Activated T-cell treated with anti-CD3 and anti-CD28 coated beads, Interleukin-2, amount 50 U/mL, for 72 hours (primary cell): ENCODE measurements around the gene ADARB1. TPM values are rescaled to one million over a fixed set of nuclear protein-coding genes. Genes with fewer than 3 reads are reported as not detected.
"Not testable (repeated sequence)": the region's sequence is repeated elsewhere in the genome, so short reads cannot be mapped to it uniquely, and the experiment has no call there.

ENCODE experiments used
- ATAC-seq, 2 donors: fragments of 150-1000 bp; cut with Tn5 transposase; replicated peaks in 1 of 2; 2 replicates each; pipeline ENCODE4 v1.10.0; 2021; ENCODE audit warnings: moderate library complexity in 2 of 2, mild to moderate bottlenecking in 1 of 2
- DNase-seq, 2 donors: peaks; one replicate each; pipeline ENCODE4 v3.0.0; 2021 to 2022; ENCODE audit warnings: mixed read lengths in 1 of 2
- H3K27ac Mint-ChIP-seq: one replicate; pipeline ENCODE4 v1.8.0; 2022; ENCODE audit warnings: mild to moderate bottlenecking, moderate library complexity, mixed read lengths
- H3K27me3 Mint-ChIP-seq: one replicate; pipeline ENCODE4 v1.8.0; 2022; ENCODE audit warnings: low read depth, mixed read lengths
- H3K36me3 Mint-ChIP-seq, 2 donors: one replicate each; pipeline ENCODE4 v1.8.0; 2022; ENCODE audit warnings: mixed read lengths in 2 of 2, mild to moderate bottlenecking in 1 of 2; ENCODE audit not compliant: insufficient read depth in 2 of 2
- H3K4me1 Mint-ChIP-seq: one replicate; pipeline ENCODE4 v1.8.0; 2022; ENCODE audit warnings: low read depth, mixed read lengths
- H3K4me3 Mint-ChIP-seq, 2 donors: one replicate each; pipeline ENCODE4 v1.8.0; 2022; ENCODE audit warnings: mild to moderate bottlenecking in 2 of 2, mixed read lengths in 2 of 2, moderate library complexity in 2 of 2
- H3K9me3 Mint-ChIP-seq, 2 donors: one replicate each; pipeline ENCODE4 v1.8.0; 2022; ENCODE audit warnings: mixed read lengths in 2 of 2
- total RNA-seq, 2 donors: library from RNA; stranded (reverse); gene quantifications; one replicate each; pipeline ENCODE4 v1.2.3, GENCODE V29; 2022

ADARB1 gene
- total RNA-seq, 2 donors from 2014 or later: 41.7 to 45.3 TPM

- peaks cover 9% of the 10 kb centered on the region for H3K4me1 Mint-ChIP-seq
- ATAC-seq (peak; percentile 55 to 65), DNase-seq (peak; percentile 71 to 76)
- no peaks in the 10 kb centered on the region for H3K9me3 Mint-ChIP-seq
- H3K27ac Mint-ChIP-seq: no peak overlapping the region
- H3K4me3 Mint-ChIP-seq: no peak overlapping the region
- no peaks in the 10 kb centered on the region for H3K27me3 Mint-ChIP-seq
- peaks cover 0 to 1% of the 10 kb centered on the region in 2 donors for H3K36me3 Mint-ChIP-seq
Observed at GRCh38 chr21:45138199-45139002, 64.0 kb downstream of the ADARB1 start.

GRCh38 chr21:45139003-45139360 is 64.6 kb downstream of the ADARB1 start:
- DNase-seq, H3K9me3 Mint-ChIP-seq, ATAC-seq, H3K27me3 Mint-ChIP-seq, H3K4me3 Mint-ChIP-seq, H3K27ac Mint-ChIP-seq, H3K4me1 Mint-ChIP-seq, H3K36me3 Mint-ChIP-seq: not testable (repeated sequence)

GRCh38 chr21:45139473-45139872 is 65.1 kb downstream of the ADARB1 start:
- H3K9me3 Mint-ChIP-seq: no peaks in the 10 kb centered on the region
- peaks cover 0 to 1% of the 10 kb centered on the region in 2 donors for H3K36me3 Mint-ChIP-seq
- no peak overlapping the region for H3K27ac Mint-ChIP-seq
- ATAC-seq (no peak), DNase-seq (no peak)
- H3K4me1 Mint-ChIP-seq: peaks cover 9% of the 10 kb centered on the region
- no peak overlapping the region for H3K4me3 Mint-ChIP-seq
- H3K27me3 Mint-ChIP-seq: no peaks in the 10 kb centered on the region

GRCh38 chr21:45140346-45140940 is 66.1 kb downstream of the ADARB1 start:
- Mint-ChIP-seq H3K4me1 (peaks cover 9% of the 10 kb centered on the region), H3K9me3 (no peaks in the 10 kb centered on the region), H3K36me3 (no peaks in the 10 kb centered on the region), H3K27me3 (no peaks in the 10 kb centered on the region), H3K4me3 (no peak overlapping the region), H3K27ac (no peak overlapping the region)
- DNase-seq (peak; percentile 62 to 72), ATAC-seq (peak; percentile 89 to 91)

- H3K4me1 Mint-ChIP-seq, H3K9me3 Mint-ChIP-seq, DNase-seq, H3K4me3 Mint-ChIP-seq, H3K27ac Mint-ChIP-seq, ATAC-seq, H3K27me3 Mint-ChIP-seq, H3K36me3 Mint-ChIP-seq: not testable (repeated sequence)
Observed at GRCh38 chr21:45140944-45141343, 66.6 kb downstream of the ADARB1 start.

GRCh38 chr21:45141507-45141906 is 67.1 kb downstream of the ADARB1 start:
- DNase-seq (no peak), ATAC-seq (no peak)
- Mint-ChIP-seq H3K4me3 (no peak overlapping the region), H3K36me3 (no peaks in the 10 kb centered on the region), H3K4me1 (peaks cover 9% of the 10 kb centered on the region), H3K9me3 (no peaks in the 10 kb centered on the region), H3K27me3 (no peaks in the 10 kb centered on the region), H3K27ac (no peak overlapping the region)

- Mint-ChIP-seq H3K9me3 (no peaks in the 10 kb centered on the region), H3K4me3 (no peak overlapping the region), H3K4me1 (peaks cover 5% of the 10 kb centered on the region), H3K36me3 (no peaks in the 10 kb centered on the region), H3K27ac (no peak overlapping the region), H3K27me3 (no peaks in the 10 kb centered on the region)
- ATAC-seq (no peak), DNase-seq (no peak)
Observed at GRCh38 chr21:45142469-45143308, 68.3 kb downstream of the ADARB1 start.

GRCh38 chr21:45143855-45144254 is 69.5 kb downstream of the ADARB1 start:
- no peak overlapping the region for H3K27ac Mint-ChIP-seq
- no peaks in the 10 kb centered on the region for H3K36me3 Mint-ChIP-seq
- H3K9me3 Mint-ChIP-seq: no peaks in the 10 kb centered on the region
- no peak overlapping the region for H3K4me3 Mint-ChIP-seq
- no peaks in the 10 kb centered on the region for H3K4me1 Mint-ChIP-seq
- no peak for DNase-seq
- H3K27me3 Mint-ChIP-seq: no peaks in the 10 kb centered on the region
- no peak for ATAC-seq

GRCh38 chr21:45145146-45145545 is 70.8 kb downstream of the ADARB1 start:
- Mint-ChIP-seq H3K4me3 (no peak overlapping the region), H3K36me3 (no peaks in the 10 kb centered on the region), H3K9me3 (no peaks in the 10 kb centered on the region), H3K27ac (no peak overlapping the region), H3K4me1 (no peaks in the 10 kb centered on the region), H3K27me3 (no peaks in the 10 kb centered on the region)
- DNase-seq (no peak), ATAC-seq (no peak)

- not testable (repeated sequence) for ATAC-seq, H3K9me3 Mint-ChIP-seq, H3K27ac Mint-ChIP-seq, DNase-seq, H3K4me1 Mint-ChIP-seq, H3K36me3 Mint-ChIP-seq, H3K27me3 Mint-ChIP-seq, H3K4me3 Mint-ChIP-seq
Observed at GRCh38 chr21:45145846-45146245, 71.5 kb downstream of the ADARB1 start.

GRCh38 chr21:45146306-45146705 is 71.9 kb downstream of the ADARB1 start:
- Mint-ChIP-seq H3K27me3 (no peaks in the 10 kb centered on the region), H3K4me3 (no peak overlapping the region)
- no peak for ATAC-seq

GRCh38 chr21:45146801-45147200 is 72.4 kb downstream of the ADARB1 start:
- Mint-ChIP-seq H3K9me3 (no peaks in the 10 kb centered on the region), H3K27me3 (no peaks in the 10 kb centered on the region), H3K4me1 (peaks cover 6% of the 10 kb centered on the region), H3K4me3 (no peak overlapping the region), H3K27ac (no peak overlapping the region), H3K36me3 (no peaks in the 10 kb centered on the region)
- ATAC-seq: no peak
- DNase-seq: no peak

More at GRCh38 chr21:45146306-45146705, 71.9 kb downstream of the ADARB1 start:
- Mint-ChIP-seq H3K9me3 (no peaks in the 10 kb centered on the region), H3K27ac (no peak overlapping the region), H3K4me1 (peaks cover under 1% of the 10 kb centered on the region), H3K36me3 (no peaks in the 10 kb centered on the region)
- no peak for DNase-seq
